HT-29 (cell line): Measurements from ENCODE around the gene CBX7. TPM values are rescaled to one million over a fixed set of nuclear protein-coding genes. Genes with fewer than 3 reads are reported as not detected.
A peak's percentile ranks its signal among the peaks of the same experiment; 100 is the strongest.
"Not testable (repeated sequence)": the region's sequence is repeated elsewhere in the genome, so short reads cannot be mapped to it uniquely, and the experiment has no call there.

Source experiments
- DNase-seq: peaks from one replicate; pipeline ENCODE4 v3.0.0-alpha.2; 2015; ENCODE audit warnings: low spot score
- total RNA-seq: library from RNA; depleted of rRNA; stranded (reverse); fragments of >200 nt; shearing (Covaris generic); gene quantifications from 2 replicates; pipeline ENCODE4 v1.2.3, GENCODE V29; 2014

Gene CBX7
- total RNA-seq, 1 experiment from 2014 or later: 7.3 TPM

DNA sequence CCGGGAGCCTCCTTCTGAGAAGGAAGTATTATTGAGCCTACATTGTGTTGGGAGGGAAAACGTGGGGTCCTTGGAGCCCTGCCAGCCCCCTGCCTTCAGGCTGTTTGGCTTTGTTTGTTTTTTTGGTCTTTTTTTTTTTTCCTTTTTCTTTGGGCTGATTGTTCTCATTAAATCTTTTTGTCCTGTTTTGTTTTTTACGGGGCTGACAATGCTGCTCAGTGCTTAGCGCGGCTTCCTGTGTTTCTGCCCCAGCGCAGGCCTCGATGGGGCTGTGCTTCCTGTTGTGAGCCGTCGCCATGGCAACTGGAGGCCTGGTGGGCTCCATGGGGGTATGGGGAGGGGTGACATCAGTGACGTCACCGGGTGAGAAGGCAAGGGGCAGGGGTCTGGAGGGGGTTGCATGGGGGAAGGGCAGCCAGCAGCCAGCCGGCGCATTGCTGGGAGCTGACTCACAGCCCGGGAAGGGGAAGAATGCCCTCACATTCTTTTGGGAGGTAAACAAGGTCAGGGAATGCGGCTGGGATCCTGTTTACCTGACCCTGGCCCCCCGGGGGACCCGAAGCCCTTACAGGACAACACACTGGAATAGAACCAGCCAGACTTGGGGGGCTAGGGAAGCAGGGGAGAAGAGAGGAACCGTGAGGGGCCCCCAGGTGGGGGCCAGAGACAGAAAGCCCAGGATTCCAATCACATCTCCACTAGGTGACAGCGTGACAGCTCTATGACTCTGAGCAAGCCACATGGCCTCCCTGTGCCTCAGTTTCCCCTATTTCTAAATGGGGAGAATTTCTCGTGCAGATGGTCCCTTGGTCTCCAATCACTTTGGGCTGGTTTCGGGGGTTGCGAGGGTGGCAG is 22.2 kb upstream of the CBX7 start:
- DNase-seq: peak; percentile 47

GRCh38 chr22:39173787-39174497 is 21.5 kb upstream of the CBX7 start:
- no peak for DNase-seq

- DNase-seq: no peak
These were observed 20.7 kb upstream of the CBX7 start for GRCh38 chr22:39173050-39173706.

DNA sequence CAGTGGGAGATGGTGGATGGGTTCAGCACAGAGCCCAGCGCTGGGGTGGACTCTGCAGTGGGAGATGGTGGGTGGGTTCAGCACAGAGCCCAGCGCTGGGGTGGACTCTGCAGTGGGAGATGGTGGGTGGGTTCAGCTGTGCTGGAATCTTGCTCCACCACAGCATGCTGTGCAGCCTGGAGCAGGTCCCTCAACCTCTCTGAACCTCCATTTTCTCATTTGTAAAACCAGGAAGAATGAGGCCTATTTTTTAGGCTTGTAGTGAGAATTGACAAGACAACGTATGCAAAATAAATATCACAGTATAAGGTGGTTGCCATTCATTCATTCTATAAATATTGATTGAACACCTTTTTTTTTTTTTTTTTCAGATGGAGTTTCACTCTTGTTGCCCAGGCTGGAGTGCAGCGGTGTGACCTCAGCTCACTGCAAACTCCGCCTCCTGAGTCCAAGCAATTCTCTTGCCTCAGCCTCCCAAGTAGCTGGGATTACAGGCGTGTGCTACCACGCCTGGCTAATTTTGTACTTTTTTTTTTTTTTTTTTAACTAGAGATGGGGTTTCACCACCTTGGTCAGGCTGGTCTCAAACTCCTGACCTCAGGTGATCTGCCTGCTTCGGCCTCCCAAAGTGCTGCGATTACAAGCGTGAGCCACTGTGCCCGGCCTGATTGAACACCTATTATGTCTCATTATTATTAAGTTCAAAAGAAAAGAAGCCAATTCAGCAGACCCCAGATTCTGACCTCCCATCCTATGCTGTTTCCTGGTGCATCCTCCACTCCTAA is 20.0 kb upstream of the CBX7 start:
- DNase-seq: not testable (repeated sequence)

DNA sequence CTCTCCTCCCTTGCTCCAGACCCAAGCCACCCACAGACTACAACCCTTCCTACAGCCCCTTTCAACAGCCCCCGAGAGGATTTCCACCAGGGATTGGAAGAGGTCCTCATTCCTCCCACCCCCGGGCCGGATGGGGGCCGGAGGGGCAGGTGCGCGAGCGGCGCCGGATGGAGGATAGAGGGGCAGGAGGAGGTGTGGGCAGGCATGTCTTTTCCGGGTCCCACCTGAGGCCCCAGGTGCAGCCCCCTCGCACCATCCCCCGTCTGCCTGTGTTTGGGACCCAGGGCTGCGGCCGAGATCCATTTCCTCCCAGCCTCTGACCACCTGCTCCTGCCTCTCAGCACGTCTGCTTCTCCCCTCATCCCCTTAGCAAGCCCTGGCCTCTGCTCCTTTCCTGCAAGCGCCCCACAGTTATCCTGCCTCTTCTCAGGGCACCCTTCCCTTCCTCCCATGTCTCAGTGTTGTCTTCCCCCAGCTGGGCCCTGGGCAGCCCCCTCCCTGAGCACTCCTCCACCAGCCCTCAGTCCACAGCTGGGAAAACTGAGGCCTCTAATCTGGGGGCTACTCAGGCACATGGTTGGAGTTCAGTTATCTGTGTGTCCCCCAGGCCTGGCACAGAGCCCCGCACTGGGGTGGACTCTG is 19.3 kb upstream of the CBX7 start:
- DNase-seq: no peak

DNA sequence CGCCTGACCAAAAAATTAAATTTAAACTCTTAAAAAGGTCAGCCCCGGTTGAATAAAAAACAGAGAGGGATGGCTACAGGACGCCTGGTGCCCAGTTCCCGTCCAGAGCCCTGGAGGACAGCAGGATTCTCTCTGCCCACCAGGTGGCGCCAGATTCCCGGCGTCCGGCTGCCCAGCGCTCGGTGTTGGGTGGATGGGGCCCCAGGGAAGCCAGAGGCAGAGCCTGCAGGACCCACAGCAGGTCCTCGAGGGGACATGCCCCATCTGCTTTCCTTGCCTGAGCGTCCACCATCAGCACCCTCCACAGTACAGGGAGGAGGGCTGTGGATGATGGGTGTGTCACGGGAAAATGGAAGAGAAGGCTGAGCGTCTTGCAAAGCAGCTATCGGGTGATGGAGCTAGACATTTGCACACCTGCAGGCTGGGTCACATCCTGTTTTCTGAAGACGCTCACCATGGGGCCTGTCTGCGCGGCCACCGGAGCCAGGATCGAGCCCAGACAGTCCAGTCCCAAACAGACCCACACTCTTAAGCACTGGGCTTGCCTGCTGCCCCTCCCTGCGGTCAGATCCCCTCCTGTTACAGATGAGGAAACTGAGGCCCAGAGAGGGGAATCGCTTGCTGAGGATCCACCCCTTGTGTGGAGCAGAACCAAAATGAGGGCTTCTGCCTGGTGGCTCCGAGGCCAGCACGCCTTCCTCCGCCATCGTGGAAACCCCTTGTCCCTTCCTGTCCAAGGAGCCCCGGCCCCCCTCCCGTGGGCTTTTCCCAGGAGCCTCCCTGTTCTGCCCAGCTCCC is 18.5 kb upstream of the CBX7 start:
- peak; percentile 82 for DNase-seq

GRCh38 chr22:39169797-39170466 is 17.5 kb upstream of the CBX7 start:
- no peak for DNase-seq

- no peak for DNase-seq
These were observed 14.1 kb upstream of the CBX7 start for GRCh38 chr22:39166547-39166946.

DNA sequence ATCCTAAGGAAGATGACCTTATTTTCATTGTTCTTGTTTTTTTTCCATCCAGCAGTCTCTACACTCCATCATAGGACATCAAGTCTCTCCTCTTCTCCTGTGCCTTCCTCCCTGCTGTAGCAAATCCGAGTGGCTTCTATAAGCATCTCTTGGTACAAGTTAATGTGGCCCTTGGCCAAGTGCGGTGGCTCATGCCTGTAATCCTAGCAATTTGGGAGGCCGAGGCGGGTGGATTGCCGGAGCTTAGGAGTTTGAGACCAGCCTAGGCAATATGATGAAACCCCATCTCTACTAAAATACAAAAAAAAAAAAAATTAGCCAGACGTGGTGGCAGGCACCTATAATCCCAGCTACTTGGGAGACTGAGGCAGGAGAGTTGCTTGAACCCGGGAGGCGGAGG is 3.6 kb upstream of the CBX7 start:
- not testable (repeated sequence) for DNase-seq

- DNase-seq: no peak
These were observed 2.9 kb upstream of the CBX7 start for GRCh38 chr22:39155421-39155820.

DNA sequence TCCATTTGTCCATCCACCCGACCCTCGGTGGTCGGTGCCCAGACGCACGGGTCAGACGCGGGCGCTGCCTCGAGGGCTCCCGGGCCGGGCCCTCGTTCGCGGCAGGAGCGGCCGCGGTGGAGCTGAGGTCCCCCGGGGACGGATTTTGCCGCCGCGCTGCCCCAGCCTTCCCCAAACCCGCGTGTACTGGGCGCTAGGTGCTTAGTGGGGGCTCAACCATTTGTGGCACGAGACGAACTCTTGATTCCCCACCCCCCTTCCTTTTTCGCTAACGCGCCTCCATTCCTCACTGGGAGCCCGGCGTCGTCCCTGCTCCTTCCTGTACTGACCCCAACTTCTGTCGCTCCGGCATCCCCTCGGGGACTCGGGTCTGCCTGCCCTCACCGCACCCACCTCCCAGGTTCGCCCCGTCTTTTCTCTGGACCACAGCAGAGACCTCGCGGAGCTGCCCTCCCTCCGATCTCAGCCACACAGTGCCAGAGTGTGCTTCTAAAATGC is 789 bp upstream of the CBX7 start:
- DNase-seq: no peak

- no peak for DNase-seq
These were observed 413 bp downstream of the CBX7 start for GRCh38 chr22:39152024-39152510.

DNA sequence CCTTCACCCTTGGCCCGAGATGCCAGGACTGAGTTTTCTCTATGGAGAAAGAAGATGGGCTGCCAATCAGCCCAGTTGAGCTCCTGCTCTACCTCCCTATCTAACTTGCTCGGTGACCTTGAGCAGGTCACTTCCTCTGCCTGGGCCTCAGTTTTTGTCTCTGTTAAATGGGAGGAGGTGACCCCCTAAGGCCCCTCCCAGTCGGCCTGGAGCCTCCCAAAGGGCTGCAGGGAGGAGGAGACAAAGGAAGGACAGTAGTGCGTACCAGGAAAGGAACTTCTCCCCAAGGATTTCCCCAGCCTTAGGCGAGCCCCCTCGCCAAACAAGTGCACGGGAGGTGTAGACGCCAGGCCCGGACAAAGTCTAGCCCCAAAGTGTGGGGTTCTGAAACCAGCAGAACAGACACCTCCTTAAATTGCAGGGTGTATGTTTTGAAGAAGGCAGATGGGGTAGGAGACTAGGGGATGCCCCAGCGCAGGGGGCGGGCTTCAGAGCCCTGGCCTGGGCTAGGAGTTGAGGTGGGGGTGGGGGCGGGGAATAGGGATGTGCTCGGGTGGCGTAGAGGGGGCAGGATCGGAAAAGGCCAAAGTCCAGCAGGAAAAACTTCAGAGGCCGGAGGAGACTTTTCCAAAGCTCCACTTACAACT is 1.0 kb downstream of the CBX7 start:
- DNase-seq: no peak

- no peak for DNase-seq
These were observed 1.6 kb downstream of the CBX7 start for GRCh38 chr22:39150848-39151215.

GRCh38 chr22:39149915-39150847 is 2.3 kb downstream of the CBX7 start:
- no peak for DNase-seq

DNA sequence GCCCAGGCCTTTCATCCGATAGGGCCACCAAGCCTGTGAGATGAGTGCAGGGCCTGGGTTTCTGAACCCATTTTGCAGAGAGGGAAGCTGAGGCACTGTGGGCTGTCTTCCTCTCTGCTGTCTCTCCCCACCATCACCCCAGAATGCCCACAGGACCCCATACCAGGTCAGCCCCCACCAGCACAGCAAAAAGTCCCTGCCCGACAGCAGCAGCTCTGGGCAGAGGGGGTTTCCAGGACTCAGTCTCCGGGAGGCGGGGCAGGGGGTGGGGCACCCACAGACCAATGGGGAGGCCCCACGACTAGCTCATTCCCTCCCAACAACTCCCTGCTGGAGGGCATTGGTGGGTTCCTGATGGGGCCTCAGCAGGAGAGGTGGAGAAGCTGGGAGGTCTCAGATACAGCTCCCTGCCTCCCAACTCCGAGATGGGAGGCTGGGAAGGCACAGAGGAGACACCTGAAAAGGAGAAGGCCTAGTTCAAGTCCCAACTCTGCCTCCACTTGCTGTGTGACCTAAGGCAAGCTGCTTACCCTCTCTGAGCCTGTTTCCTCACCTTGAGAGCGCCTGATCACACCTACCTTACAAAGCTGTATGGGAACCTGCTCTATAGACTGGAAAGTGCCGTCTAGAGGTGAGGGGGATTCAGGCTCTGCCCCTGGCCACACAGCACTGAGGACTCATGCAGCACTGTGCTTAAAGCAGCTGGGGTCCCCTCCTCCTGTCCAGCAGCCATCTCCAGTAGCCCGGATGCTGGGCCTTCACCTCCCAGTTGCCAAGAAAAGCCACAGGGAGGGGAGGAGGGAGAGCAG is 3.5 kb downstream of the CBX7 start:
- DNase-seq: no peak
